Keratinocyte (primary cell): ENCODE data around the gene ALDH3A1. TPM values are rescaled to one million over a fixed set of nuclear protein-coding genes. Genes with fewer than 3 reads are reported as not detected.

Source experiments
- DNase-seq: peaks from one replicate; pipeline ENCODE4 v3.0.0-alpha.2; 2011; ENCODE audit warnings: low read depth, missing footprints, low spot score
- FAIRE-seq: peaks from 2 replicates; lab custom pipeline; 2011; peaks lifted over from hg19 to GRCh38; lab: Jason Lieb, UNC
- H2AFZ ChIP-seq: 2 replicates; pipeline ENCODE4 v1.6.0; 2012; ENCODE audit warnings: low read length, control low read depth, inconsistent platforms; ENCODE audit not compliant: control insufficient read depth
- H3K27ac ChIP-seq: 2 replicates; pipeline ENCODE4 v1.5.1; 2011; ENCODE audit warnings: low read length; ENCODE audit not compliant: control insufficient read depth, insufficient read depth
- H3K27me3 ChIP-seq: 3 replicates; pipeline ENCODE4 v1.6.0; 2011; ENCODE audit warnings: low read length; ENCODE audit not compliant: control insufficient read depth, insufficient read depth; ENCODE audit errors: extremely low read depth
- H3K36me3 ChIP-seq, 2 experiments: 2 replicates in 1 of 2; 3 replicates in 1 of 2; pipeline ENCODE4 v1.5.1; 2011; ENCODE audit warnings: low read length in 2 of 2, mild to moderate bottlenecking in 1 of 2; ENCODE audit not compliant: control insufficient read depth in 2 of 2, insufficient read depth in 2 of 2; ENCODE audit errors: extremely low read depth in 1 of 2
- H3K4me1 ChIP-seq: 3 replicates; pipeline ENCODE4 v1.5.1; 2011; ENCODE audit warnings: low read length; ENCODE audit not compliant: control insufficient read depth, insufficient read depth; ENCODE audit errors: extremely low read depth
- H3K4me2 ChIP-seq: 3 replicates; pipeline ENCODE4 v1.6.0; 2011; ENCODE audit warnings: low read depth, low read length; ENCODE audit not compliant: control insufficient read depth, insufficient read depth; ENCODE audit errors: extremely low read depth
- H3K4me3 ChIP-seq, 3 experiments: fragments of 200-600 bp in 1 of 3; sonication (generic) in 1 of 3; 2 replicates in 2 of 3; 3 replicates in 1 of 3; pipeline ENCODE4 v1.5.1; 2011 to 2016; ENCODE audit warnings: low read length in 3 of 3, mild to moderate bottlenecking in 3 of 3, control low read depth in 2 of 3, inconsistent platforms in 1 of 3, low read depth in 1 of 3, mixed read lengths in 1 of 3, mixed run types in 1 of 3, moderate library complexity in 1 of 3; ENCODE audit not compliant: control insufficient read depth in 2 of 3, insufficient read depth in 2 of 3; ENCODE audit errors: extremely low read depth in 1 of 3
- H3K79me2 ChIP-seq: 2 replicates; pipeline ENCODE4 v1.6.0; 2012; ENCODE audit warnings: low read length; ENCODE audit not compliant: control insufficient read depth, insufficient read depth
- H3K9ac ChIP-seq: 3 replicates; pipeline ENCODE4 v1.6.0; 2011; ENCODE audit warnings: low read length; ENCODE audit not compliant: control insufficient read depth, insufficient read depth; ENCODE audit errors: extremely low read depth
- H3K9me1 ChIP-seq: 3 replicates; pipeline ENCODE4 v1.6.0; 2011; ENCODE audit warnings: low read length; ENCODE audit not compliant: control insufficient read depth, insufficient read depth; ENCODE audit errors: extremely low read depth
- H3K9me3 ChIP-seq: 2 replicates; pipeline ENCODE4 v1.5.1; 2012; ENCODE audit warnings: low read depth, low read length; ENCODE audit not compliant: control insufficient read depth
- H4K20me1 ChIP-seq: 3 replicates; pipeline ENCODE4 v1.6.0; 2011; ENCODE audit warnings: low read length; ENCODE audit not compliant: control insufficient read depth, insufficient read depth; ENCODE audit errors: extremely low read depth
- CTCF ChIP-seq, 3 experiments: IDR thresholded peaks in 1 of 3; conservative IDR thresholded peaks in 1 of 3; optimal IDR thresholded peaks in 1 of 3; 2 replicates in 2 of 3; 3 replicates in 1 of 3; pipeline versions ENCODE3 to v1.5.1; 2011; ENCODE audit warnings: low read length in 3 of 3, mild to moderate bottlenecking in 3 of 3, moderate library complexity in 2 of 3, control low read depth in 1 of 3, inconsistent platforms in 1 of 3; ENCODE audit not compliant: insufficient read depth in 2 of 3; ENCODE audit errors: extremely low read depth in 1 of 3
- EZH2 ChIP-seq: IDR thresholded peaks from one replicate; pipeline ENCODE4 v1.6.1; 2012; ENCODE audit warnings: inconsistent platforms, mild to moderate bottlenecking, low read length, moderate library complexity
- dilution Hi-C: fragments of 300-500 bp; cut with MboI; formaldehyde crosslinking; loops from one replicate; pipeline ENCODE4 v1.7.0; 2020; ENCODE audit warnings: low sequenced_read_pairs; ENCODE audit not compliant: extremely low pct_ligation_motif_present
- polyA minus RNA-seq, 3 experiments: library from RNA; depleted of rRNA, polyadenylated mRNA; stranded (reverse); fragments of >200 nt; gene quantifications; 1 replicate in 1 of 3; 2 replicates in 1 of 3; 3 replicates in 1 of 3; pipeline ENCODE4 v1.2.3, GENCODE V29; 2011
- polyA plus RNA-seq, 5 experiments: library from polyadenylated mRNA; depleted of rRNA in 3 of 5; stranded (reverse) in 3 of 5; stranded (forward) in 1 of 5; unstranded in 1 of 5; fragments of >200 nt; gene quantifications; 1 replicate in 1 of 5; 2 replicates in 3 of 5; 3 replicates in 1 of 5; pipeline versions ENCODE4 v1.2.1 to v1.2.3, GENCODE V29; 2011 to 2012; ENCODE audit warnings: missing spikeins in 2 of 5, low read depth in 1 of 5, low replicate concordance in 1 of 5

ALDH3A1 gene
- polyA plus RNA-seq = 2.0 to 8.4 TPM (median 5.8 TPM) in 3 replicates
- 1.5 TPM for polyA plus RNA-seq (2011; ENCODE audit: low read depth)
- polyA plus RNA-seq (2011; cell fraction: cytosol; rRNA removed) = 5.9 and 11.1 TPM in 2 replicates
- 6.9 and 10.3 TPM in 2 replicates for polyA plus RNA-seq (2011; cell fraction: nucleus; rRNA removed)
- polyA plus RNA-seq (2012; ENCODE audit: low replicate concordance) = 1.9 and 4.5 TPM in 2 replicates
- polyA minus RNA-seq = 0.89 to 6.7 TPM (median 3.4 TPM) in 3 replicates
- 7.3 TPM for polyA minus RNA-seq (2011; cell fraction: cytosol; rRNA and poly(A)+ RNA removed)
- 4.6 and 5.6 TPM in 2 replicates for polyA minus RNA-seq (2011; cell fraction: nucleus; rRNA and poly(A)+ RNA removed)

GRCh38 chr17:19747829-19748806 is at the start of gene ALDH3A1:
Gene ALDH3A1 (minus strand): TSS chr17:19748298. CDS start chr17:19745129, 3,169 bp downstream.
- H3K4me2 ChIP-seq = peak within 1 kb of the TSS; percentile 64
- H3K4me1 ChIP-seq = peaks cover 57% of the 10 kb centered on the region
- H3K9me1 ChIP-seq = no peaks in the 10 kb centered on the region
- no peak within 1 kb of the TSS for H3K27ac ChIP-seq
- H3K4me3 ChIP-seq = no peak within 1 kb of the TSS
- no peak for TF ChIP-seq EZH2
- no peak for TF ChIP-seq CTCF (optimal IDR thresholded peaks at IDR 0.05 in 1 of 3, IDR thresholded peaks at IDR 0.05 in 1 of 3, conservative IDR thresholded peaks at IDR 0.05 in 1 of 3; ENCODE audit: extremely low read depth in 1 of 3, insufficient read depth in 2 of 3, low read length in 3 of 3)
- no peaks in the 10 kb centered on the region for H3K36me3 ChIP-seq
- no peaks in the 10 kb centered on the region for H4K20me1 ChIP-seq
- H2AFZ ChIP-seq = peak within 1 kb of the TSS; percentile 41
- DNase-seq (no peak), FAIRE-seq (peak; percentile 68)
- no peaks in the 10 kb centered on the region for H3K27me3 ChIP-seq
- no peaks in the 10 kb centered on the region for H3K79me2 ChIP-seq
- H3K9ac ChIP-seq = peak within 1 kb of the TSS; percentile 24
- dilution Hi-C loops = no loop called here
- no peaks in the 10 kb centered on the region for H3K9me3 ChIP-seq

GRCh38 chr17:19796457-19796856 is 48.4 kb upstream of the ALDH3A1 start:
- H3K79me2 ChIP-seq = no peaks in the 10 kb centered on the region
- H3K9me3 ChIP-seq = peaks cover 2% of the 10 kb centered on the region
- H3K27ac ChIP-seq = no peak overlapping the region
- dilution Hi-C loops = no loop called here
- no peaks in the 10 kb centered on the region for H3K9me1 ChIP-seq
- H3K4me2 ChIP-seq = no peak overlapping the region
- no peaks in the 10 kb centered on the region for H3K27me3 ChIP-seq
- H4K20me1 ChIP-seq = no peaks in the 10 kb centered on the region
- H3K4me1 ChIP-seq = peaks cover 21% of the 10 kb centered on the region
- FAIRE-seq (no peak), DNase-seq (no peak)
- no peak for TF ChIP-seq EZH2
- TF ChIP-seq CTCF (optimal IDR thresholded peaks at IDR 0.05 in 1 of 3, IDR thresholded peaks at IDR 0.05 in 1 of 3, conservative IDR thresholded peaks at IDR 0.05 in 1 of 3; ENCODE audit: extremely low read depth in 1 of 3, insufficient read depth in 2 of 3, low read length in 3 of 3) = no peak
- H2AFZ ChIP-seq = no peak overlapping the region
- H3K9ac ChIP-seq = no peak overlapping the region
- no peak overlapping the region for H3K4me3 ChIP-seq
- H3K36me3 ChIP-seq = peaks cover 13 to 19% of the 10 kb centered on the region in 2 experiments
